Uterus (tissue), 2 donors: Measurements from ENCODE around the gene GSTA4.

Experiments
- CTCF ChIP-seq, 4 experiments: fragments of 200-600 bp in 2 of 4; fragments of 450-650 bp in 2 of 4; sonication (generic) in 2 of 4; IDR thresholded peaks; one replicate each; pipeline ENCODE4 v1.5.1; 2016 to 2019; ENCODE audit warnings: antibody characterized with exemption in 4 of 4, mild to moderate bottlenecking in 2 of 4, moderate library complexity in 1 of 4
- POLR2A ChIP-seq, 2 donors: fragments of 450-650 bp; IDR thresholded peaks; one replicate each; pipeline ENCODE4 v1.6.1; 2016; ENCODE audit warnings: antibody characterized with exemption in 2 of 2, mild to moderate bottlenecking in 1 of 2, moderate library complexity in 1 of 2

- TF ChIP-seq CTCF (IDR thresholded peaks at IDR 0.05) (no peak), POLR2A (IDR thresholded peaks at IDR 0.05) (no peak)
Observed at GRCh38 chr6:52998603-52999002, 3.5 kb upstream of the GSTA4 start.
